ENCODE measurements around the gene PRKCA.

- TF ChIP-seq GATA2 (IDR thresholded peaks at IDR 0.05; ENCODE audit: low read depth, low read length): no peak
- TF ChIP-seq GATA3 (IDR thresholded peaks at IDR 0.05; ENCODE audit: low read depth, low read length): no peak
Measured at GRCh38 chr17:66540131-66540781, 237.8 kb downstream of the PRKCA start.

Measured in SH-SY5Y (cell line).